HG03460 (cell line): ENCODE results near the gene RGS16.
A peak's percentile ranks its signal among the peaks of the same experiment; 100 is the strongest.
"Not testable (repeated sequence)": the region's sequence is repeated elsewhere in the genome, so short reads cannot be mapped to it uniquely, and the experiment has no call there.

Experiments used
- ATAC-seq: cut with Tn5 transposase; IDR thresholded peaks from one replicate; pipeline ENCODE4 v1.9.1; 2021; ENCODE audit not compliant: unreplicated experiment

The RGS16 gene, protein sequence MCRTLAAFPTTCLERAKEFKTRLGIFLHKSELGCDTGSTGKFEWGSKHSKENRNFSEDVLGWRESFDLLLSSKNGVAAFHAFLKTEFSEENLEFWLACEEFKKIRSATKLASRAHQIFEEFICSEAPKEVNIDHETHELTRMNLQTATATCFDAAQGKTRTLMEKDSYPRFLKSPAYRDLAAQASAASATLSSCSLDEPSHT

DNA sequence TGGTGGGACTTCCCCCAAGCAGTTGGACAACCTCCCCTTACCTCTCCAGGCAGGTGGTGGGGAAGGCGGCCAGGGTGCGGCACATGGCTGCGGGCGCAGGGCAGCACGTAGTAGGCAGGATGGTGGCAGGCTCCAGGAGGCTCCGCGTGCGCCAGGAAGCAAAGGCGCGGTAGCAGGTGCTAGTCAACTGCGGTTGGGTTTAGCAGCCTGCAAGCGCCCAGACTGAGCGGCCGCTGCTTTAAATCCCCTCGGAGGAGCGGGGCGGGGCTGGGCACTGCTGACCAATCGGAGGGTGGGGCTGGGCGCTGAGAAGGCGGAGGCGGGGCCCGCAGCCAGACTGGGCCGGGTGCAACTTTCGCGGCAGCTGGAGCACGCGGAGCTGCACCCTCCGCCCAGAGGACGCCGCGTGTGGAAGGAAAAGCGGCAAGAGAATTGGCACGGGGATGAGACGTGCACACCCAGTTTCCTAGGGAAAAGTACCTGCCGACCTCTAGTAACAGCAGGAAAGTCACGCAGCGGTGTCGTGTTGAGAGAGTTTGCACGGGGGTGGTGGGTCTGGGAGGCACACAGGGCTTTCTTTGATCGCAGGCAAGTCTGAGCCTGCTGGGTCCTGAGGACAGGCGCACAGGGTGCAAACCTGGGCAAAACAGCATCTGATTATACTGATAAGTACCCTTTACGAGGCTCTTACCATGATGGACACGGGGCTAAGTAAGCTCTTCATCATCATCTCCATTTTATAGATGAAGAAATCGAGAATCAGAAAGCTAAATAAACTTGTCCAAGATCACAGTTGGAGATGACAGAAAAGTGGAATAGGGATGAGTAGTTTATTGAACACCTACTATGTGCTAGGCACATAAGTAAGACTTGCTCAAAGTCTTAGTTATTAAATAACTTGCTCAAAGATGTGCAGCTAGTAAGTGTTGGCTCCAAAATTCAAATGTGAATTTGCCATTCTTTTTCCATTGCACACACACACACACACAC lies at the start of gene RGS16:
RGS16 (minus strand) TSS at position 215 of the 990 bp plus-strand sequence; CDS start at position 85, 130 bp downstream.
- ATAC-seq = peak; percentile 93

DNA sequence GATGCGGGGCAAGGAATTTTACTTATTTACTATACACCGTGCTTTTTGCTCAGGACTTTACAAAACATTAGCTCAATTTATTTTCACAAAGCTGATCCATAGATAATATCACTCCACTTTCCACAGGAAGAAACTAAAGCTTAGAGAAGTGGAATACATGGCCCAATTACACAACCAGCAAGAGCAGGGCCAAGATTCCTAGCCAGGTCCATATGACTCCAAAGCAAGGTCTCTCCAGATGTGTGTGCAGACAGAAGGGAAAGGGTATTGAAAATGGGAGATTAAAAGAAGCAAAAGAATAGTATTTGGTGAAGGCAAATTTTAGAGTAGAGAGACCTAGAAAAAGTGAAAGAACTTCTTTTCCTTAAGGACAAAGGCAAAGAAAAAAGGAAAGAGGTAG lies 49.8 kb upstream of the RGS16 start:
- ATAC-seq = no peak

DNA sequence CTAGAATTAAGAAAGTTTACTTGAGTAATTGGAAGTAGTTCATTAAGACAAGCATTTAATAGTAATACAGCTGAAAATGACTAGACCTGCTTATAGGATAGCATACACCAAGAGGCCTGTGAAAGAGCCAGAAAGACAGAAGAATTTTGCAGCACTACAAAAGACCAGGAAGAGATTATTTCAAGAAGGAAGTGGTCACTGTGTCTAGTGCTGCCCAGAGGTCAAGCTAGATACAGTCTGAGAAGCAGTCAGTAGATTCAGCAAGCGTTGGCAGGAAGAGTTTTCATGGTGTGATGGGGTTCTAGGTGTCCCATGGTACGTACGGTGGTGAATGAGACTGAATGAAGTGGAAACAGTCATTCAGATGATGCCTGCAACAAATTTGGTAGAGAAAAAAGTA lies 48.7 kb upstream of the RGS16 start:
- ATAC-seq = no peak

DNA sequence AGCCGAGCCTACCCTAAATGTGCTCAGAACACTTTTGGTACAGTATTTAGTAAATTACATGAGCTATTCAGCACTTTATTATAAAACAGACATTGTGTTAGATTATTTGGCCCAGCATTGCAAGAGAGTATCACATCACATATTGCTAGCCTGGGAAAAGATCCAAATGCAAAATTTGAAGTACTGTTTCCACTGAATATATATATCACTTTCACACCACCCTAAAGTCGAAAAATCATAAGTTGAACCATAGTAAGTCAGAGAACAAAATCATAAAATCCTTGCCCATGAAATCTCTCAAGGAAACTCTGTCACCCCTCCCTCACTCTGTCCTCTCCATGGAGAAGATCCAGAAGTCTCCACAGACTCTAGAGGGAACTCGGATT lies 47.1 kb upstream of the RGS16 start:
- ATAC-seq = no peak

DNA sequence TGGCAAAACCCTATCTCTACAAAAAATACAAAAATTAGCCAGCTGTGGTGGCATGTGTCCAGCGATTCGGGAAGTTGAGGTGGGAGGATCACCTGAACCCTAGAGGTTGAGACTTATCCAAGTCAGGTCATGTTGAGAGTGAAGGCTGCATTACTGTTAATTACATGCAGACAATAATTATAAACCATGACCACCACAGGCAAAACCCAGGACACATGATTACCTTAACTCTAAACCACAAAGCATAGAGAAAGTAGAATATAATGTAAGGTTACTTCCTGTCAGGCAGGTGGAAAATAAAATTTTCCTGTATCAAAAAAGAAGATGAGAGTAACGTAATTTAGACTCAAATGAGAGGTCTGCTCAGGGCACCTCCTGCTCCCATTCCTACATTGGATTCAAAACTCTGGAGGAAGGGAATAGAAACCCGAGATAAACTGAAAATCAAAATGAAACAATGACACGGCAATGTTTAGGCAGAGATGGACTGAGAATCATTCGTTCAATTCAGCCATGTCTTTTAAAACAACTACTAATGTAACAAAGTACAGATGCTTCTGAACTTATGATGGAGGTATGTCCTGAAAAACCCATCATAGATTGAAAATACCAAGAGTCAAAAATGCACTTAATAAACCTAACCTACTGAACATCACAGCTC lies 46.6 kb upstream of the RGS16 start:
- ATAC-seq = no peak

DNA sequence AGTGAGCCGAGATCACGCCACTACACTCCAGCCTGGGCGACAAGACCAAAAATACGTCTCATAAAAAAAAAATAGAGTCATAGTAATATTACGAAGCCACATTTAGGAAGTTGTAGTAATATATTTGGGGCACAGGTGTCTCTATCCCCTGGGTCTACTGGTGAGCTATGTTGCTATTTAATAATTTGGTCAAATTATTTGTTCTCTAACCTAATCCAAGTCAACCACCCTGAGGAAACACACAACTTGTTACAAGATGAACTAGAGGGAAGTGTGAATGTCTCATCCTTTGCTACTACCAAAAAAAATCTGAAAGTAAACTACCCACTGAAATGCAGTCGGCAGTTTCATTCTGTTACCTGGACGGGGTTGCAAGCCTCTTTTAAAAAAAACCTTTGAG lies 44.9 kb upstream of the RGS16 start:
- ATAC-seq = peak; percentile 48

DNA sequence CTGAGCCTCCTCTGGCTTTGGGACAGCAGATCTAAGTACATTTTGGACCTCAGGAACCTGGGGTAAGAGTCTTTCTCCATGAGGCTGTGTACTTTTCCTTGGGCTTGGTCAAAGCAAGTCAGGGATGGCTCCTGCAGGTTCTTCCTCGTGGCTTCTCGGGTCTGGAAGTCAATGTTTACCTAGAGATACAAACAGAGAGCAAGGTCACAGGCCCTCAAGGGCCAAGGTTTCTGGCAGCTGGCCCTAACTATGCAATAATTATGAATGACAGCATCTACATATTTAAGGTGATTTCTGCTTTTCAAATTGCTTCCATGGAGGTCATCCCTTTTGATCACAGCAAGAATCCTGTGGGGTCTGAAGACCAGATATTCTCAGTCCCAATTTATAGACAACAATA lies 42.5 kb upstream of the RGS16 start:
- ATAC-seq = no peak

DNA sequence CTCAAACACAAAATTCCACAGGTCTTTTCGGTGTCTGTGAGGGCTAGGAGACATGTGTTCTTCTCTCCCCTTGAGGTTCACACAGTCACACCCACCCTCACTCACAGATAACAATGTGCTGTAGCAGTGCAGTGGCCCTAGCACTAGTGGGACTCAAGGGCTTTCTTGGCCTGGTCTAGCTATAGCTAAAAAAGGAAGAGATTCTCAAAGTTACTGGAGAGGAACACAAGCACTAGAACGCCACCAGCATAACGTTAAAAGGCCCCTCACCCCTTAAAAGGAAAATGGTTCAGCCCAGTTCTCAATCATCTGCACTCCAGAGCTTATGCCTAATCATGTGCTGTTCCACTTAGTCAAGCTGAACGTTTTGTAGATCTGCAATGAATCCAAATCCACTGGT lies 40.7 kb upstream of the RGS16 start:
- no peak for ATAC-seq

DNA sequence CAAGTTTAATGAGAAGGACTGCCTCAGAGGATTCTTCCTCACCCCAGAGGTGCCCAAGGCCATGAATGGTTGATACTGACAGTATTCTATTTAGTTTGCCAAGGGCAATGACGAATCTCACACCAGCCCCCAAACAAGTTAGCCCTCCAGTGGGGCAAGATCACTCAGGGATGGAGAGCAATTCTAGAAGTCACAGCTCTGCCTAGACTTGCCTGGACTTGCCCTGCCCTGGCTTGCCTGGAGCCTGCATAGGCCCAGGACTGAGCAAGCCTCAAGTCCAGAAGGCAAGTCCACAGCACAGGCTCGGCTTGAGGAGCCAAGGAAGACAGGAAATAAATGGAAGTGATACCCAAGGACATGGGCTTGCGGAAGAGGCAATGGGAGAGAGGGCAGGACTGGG lies 39.5 kb upstream of the RGS16 start:
- no peak for ATAC-seq

DNA sequence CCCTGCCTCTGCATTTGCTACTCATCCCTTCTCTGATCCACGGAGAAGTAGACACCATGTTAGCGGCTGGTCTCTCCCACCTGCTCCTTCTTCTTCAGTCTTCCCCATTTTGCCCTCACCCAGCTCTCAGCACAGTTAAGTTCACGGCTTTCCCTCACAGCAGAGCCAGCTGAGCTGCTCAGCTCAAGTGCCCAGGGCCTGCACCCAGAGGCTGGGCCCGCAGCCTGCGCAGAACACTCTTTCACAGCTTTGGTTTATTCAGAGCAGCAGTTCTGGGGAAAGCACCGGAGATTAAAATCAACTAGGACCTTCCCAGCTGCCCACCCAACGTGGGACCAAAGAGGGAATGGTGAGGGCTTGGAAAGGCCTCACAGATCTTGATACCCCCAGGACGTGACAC lies 38.3 kb upstream of the RGS16 start:
- ATAC-seq = no peak

DNA sequence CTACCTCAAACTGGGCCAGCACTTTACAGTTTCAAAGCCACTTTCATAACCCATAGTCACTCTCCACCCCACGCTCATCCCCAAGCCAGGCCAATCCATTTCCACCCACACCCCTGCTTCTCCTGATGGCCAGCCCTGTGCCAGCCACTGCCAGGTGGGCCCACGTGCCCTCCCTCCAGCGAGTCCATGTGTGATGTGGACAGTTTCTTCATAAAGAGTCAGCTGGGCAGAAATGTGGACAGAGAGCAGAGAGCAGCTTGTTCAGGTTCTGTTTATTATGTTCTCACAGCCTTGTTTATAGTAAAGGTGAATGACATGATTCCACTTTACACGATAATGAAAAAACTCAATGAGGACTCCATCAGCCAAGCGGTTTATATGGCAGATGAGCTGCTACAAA lies 37.4 kb upstream of the RGS16 start:
- ATAC-seq = no peak

DNA sequence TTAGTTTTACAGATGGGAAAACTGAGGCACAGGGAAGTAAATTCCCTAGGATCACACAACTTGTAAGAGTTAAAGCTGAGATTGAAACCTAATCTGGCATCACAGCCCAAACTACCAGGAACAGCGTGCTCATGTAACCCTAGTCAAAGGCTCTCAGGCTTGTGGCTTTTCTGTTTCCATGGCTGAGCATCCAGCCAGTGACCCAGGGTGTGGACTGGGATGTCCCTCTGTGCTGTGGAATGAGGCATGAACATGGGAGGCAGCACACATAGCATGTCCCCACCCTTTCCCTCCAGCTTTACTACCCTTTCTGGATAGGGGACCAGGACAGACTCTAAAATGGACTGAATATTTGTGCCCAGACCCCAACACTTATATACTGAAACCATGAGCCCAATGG lies 35.1 kb upstream of the RGS16 start:
- ATAC-seq = no peak

DNA sequence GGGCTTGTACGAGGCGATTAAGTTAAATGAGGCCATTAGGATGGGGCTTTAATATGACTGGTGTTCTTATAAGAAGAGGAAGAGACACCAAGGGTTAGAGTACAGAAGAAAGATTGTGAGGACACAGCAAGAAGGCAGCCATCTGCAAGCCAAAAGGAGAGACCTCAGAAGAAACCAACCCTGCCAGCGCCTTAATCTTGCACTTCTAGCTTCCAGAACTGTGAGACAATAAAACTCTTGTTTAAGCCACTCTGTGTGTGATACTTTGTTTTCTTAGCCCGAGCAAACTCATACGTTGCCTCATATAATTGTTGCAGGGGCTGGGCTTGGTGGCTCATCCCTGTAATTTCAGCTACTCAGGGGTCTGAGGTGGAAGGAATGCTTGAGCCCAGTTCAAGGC lies 33.6 kb upstream of the RGS16 start:
- no peak for ATAC-seq

DNA sequence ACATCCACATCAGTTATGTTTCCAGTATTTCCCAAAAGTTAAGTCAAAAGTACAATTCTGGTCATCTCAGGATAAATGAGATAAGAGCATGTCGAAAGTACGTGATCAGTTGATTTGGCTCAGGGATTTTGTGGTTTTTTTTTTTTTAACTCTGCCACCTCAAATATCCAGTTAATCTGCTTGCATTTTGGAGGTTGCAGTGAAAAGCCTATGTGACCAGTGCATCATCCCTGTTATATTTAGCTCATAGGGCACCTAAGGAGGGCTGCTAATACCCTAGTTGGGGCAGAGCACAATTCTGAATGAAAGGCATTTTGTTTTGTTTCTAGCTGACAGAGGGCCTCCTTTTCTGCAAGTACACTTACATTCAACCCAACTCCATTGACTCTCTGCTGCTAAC lies 31.7 kb upstream of the RGS16 start:
- ATAC-seq = no peak

DNA sequence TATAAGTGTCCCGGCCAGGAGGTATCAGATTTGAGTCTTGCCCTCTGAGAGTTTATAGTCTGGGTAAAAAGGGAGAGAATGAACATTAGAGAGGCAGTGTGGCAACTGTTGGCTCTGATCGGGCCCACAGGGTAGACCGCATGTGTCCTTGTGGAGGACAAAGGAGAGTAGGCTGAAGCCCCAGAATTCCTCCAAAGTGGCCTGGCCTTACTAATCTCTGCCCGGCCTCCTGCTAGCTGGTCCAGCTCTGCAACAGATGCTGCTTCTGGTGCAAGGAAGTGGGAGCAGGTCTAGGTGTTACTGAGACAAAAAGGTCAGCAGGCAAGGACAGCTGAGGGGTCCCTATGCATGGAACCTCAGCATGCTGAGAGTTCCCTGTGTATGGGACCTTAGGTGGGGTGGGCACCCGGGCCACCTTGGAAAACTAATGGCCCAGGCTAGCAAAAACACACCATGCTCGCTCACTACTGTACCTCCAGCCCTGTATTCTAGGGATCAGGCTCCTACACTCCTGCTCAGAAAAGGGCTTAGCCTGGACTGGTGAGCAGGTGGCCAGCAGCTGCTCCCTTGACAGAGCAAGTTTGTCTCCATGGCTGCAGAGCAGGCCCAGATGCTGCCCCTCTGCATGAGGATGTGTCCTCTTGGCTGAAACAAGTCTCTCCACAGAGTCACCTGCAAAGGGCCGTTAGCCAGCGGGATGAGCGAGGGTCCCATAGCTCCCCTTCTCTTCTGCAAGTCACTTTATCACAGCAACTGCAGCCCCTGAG lies 30.3 kb upstream of the RGS16 start:
- ATAC-seq = no peak

DNA sequence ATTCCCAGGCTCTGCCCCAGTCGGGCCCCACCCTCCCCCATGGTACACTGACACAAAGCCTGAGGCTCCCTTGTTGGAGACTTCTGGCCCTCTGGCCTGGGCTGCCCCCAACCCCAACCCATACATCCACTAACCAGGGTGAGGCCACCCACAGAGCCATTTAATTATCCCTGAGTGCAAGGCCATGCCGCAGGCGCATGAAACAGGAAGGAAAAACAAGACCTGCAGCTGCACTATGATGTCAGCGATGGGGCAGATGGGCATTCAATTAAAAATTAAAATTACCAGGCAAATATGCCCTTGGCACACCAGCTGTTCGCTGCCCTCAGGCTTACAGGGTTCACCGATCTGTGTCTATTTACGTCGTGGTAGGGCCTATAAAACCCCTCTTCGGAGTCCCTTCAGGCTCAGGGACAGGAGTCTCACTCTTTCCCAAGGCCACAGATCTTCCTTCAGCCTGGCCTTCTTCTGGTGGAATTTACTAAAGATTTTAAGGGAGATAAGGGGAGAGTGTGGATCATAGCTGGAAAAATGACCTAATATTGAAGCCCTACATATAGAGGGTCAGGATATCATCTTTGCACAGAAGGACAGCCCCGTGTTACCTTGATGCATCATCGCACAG lies 29.6 kb upstream of the RGS16 start:
- ATAC-seq = no peak

DNA sequence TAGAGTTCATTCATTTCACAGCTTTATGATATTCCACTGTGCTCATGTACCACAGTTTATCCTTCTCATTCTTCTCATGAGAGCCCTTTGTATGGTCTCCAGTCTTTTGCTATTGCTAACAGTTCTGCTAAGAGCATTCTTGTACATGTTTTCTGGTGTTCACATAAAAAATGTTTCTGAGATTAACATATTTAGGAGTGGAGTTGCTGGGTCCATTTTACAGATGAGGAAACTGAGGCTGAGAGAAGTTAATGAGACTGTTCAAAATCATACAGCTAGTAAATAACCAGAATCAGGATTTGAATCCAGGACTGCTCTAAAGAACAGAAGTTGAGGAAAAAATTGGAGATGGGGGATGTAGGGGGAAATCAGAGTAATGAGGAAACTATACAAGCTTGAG lies 28.8 kb upstream of the RGS16 start:
- no peak for ATAC-seq

DNA sequence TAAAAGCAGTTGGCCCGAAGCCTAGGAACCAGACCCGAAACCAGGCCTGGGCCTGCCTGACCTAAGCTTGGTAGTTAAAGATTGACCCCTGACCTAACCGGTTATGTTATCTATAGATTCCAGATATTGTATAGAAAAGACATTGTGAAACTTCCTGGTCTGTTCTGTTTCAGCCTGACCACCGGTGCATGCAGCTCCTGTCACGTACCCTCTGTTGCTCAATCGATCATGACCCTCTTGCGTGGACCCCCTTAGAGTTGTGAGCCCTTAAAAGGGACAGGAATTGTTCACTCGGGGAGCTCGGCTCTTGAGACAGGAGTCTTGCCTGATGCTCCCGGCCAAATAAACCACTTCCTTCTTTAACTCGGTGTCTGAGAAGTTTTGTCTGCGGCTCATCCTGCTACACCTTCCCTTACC lies 28.3 kb upstream of the RGS16 start:
- not testable (repeated sequence) for ATAC-seq

DNA sequence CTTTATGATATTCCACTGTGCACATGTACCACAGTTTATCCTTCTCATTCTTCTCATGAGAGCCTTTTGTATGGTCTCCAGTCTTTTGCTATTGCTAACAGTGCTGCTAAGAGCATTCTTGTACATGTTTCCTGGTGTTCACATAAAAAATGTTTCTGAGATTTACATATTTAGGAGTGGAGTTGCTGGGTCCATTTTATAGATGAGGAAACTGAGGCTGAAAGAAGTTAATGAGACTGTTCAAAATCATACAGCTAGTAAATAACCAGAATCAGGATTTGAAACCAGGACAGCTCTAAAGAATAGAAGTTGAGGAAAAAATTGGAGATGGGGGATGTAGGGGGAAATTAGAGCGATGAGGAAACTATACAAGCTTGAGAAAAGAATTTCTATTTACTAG lies 27.8 kb upstream of the RGS16 start:
- ATAC-seq = no peak

DNA sequence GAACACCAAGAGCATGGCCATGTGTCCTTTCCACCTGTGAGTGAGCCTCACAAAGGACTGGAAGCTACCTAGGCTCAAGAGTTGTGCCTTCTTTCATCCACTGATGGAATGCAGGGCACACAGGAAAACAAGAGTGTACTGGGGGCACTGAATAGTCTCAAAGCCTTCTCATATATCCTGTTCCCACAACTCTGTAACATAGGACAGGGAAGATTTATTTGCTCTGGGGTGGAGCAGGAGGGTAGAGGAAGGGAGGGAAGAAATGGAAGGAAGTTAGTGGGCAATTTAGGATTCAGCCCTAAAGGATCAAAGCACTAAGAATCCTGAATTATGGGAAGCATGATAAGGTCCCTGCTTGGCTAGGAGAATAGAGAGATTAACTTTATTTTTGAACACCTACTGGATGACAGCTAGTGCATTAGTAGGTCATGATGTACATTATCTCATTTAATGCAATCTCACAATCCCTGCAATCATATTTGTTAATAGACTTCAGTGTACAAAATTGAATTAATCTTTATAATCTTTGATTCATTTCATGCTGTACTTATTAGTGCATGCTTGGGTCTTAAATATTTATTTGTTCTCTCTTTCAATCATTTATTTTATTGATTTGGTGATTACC lies 27.0 kb upstream of the RGS16 start:
- no peak for ATAC-seq
